ENCODE measurements around the gene RTBDN. TPM values are rescaled to one million over a fixed set of nuclear protein-coding genes. Genes with fewer than 3 reads are reported as not detected.

The RTBDN gene
- total and polyA plus RNA-seq, 10 of the 15 experiments (the other 5 are each of a cell fraction or from before 2014, with no cell fraction given), result 0.45 TPM; not detected in 9

GRCh38 chr19:12786141-12786870 is 48.1 kb downstream of the RTBDN start:
- intact Hi-C loops (cut with micrococcal nuclease; ENCODE audit: unreplicated experiment) (loop anchor here (5.0 to 10.0 kb wide), 2 partner anchors 151 to 1692 kb away; partner anchors contain the start of gene CALR), in situ Hi-C loops (cut with MboI) (no loop called here)
- POLR2A ChIA-PET, result interaction anchor here (1.6 to 3.4 kb wide), 3 partner anchors 8 to 15 kb away, joined by 6 to 66 read pairs (median 11); no protein-coding TSS in a partner anchor
- Histone ChIP-seq H2AFZ (ENCODE audit: control insufficient read depth, low read depth, low read length) (peak overlapping the region; percentile 49), H3K9ac (ENCODE audit: control insufficient read depth, insufficient read depth, low read length) (peak overlapping the region; percentile 77), H3K4me1 (ENCODE audit: control insufficient read depth, insufficient read depth, low read length) (peaks cover 74% of the 10 kb centered on the region), H4K20me1 (ENCODE audit: control insufficient read depth, insufficient read depth) (no peaks in the 10 kb centered on the region), H3K27me3 (replicated peaks in 1 of 2; ENCODE audit: control insufficient read depth in 2 of 2, insufficient read depth in 2 of 2, low read length in 1 of 2) (no peaks in the 10 kb centered on the region), H3K36me3 (ENCODE audit: control insufficient read depth in 2 of 2, insufficient read depth in 2 of 2, low read length in 1 of 2) (no peaks in the 10 kb centered on the region), H3K4me3 (no peak overlapping the region), H3K79me2 (ENCODE audit: control insufficient read depth, insufficient read depth, low read length) (peaks cover 20% of the 10 kb centered on the region), H3K4me2 (ENCODE audit: control insufficient read depth, insufficient read depth) (peak overlapping the region; percentile 61), H3K27ac (ENCODE audit: control insufficient read depth, insufficient read depth) (peak overlapping the region; percentile 97), H3K9me3 (replicated peaks; ENCODE audit: control insufficient read depth, insufficient read depth, low read length) (no peaks in the 10 kb centered on the region)
- ATAC-seq (no peak), DNase-seq (ENCODE audit: low read depth, low spot score) (no peak), FAIRE-seq (no peak)
- WGBS (ENCODE audit: insufficient coverage, insufficient replicate concordance, low lambda C conversion rate, missing lambda C conversion rate), result 15% methylated on average over 18 of the region's 18 CpGs
- RAD21 ChIA-PET (ENCODE audit: unreplicated experiment), result interaction anchor here (1.7 to 4.5 kb wide), 2 partner anchors 8 to 10 kb away, joined by 5 to 49 read pairs; no protein-coding TSS in a partner anchor
- SMC1A ChIA-PET (ENCODE audit: uncharacterized antibody, unreplicated experiment), result interaction anchor here (1.2 to 4.1 kb wide), 3 partner anchors 9 to 10 kb away, joined by 4 to 28 read pairs (median 6); no protein-coding TSS in a partner anchor
- CTCF ChIA-PET, result interaction anchor here (4.1 to 4.2 kb wide), 2 partner anchors 9 to 10 kb away, joined by 22 to 44 read pairs; no protein-coding TSS in a partner anchor
- BruUV-seq (replicated peaks), result no TSS peak
- TF ChIP-seq ZNF622 (IDR thresholded peaks at IDR 0.05), result no peak
- TF ChIP-seq CBX3 (IDR thresholded peaks at IDR 0.05; ENCODE audit: borderline replicate concordance, low read depth), result no peak
- no peak for TF ChIP-seq ZBTB4 (CRISPR knock-in tag; IDR thresholded peaks at IDR 0.05)
- no peak for TF ChIP-seq SIX5 (IDR thresholded peaks at IDR 0.05; ENCODE audit: low read depth, low read length, severe bottlenecking)
- TF ChIP-seq MLLT1 (IDR thresholded peaks at IDR 0.05), result no peak
- TF ChIP-seq SREBF1 (IDR thresholded peaks at IDR 0.05; ENCODE audit: low read length), result no peak
- no peak for TF ChIP-seq ZSCAN29 (IDR thresholded peaks at IDR 0.05)
- no peak for TF ChIP-seq GABPA (IDR thresholded peaks at IDR 0.05; ENCODE audit: low read depth)
- TF ChIP-seq ZNF207 (IDR thresholded peaks at IDR 0.05; ENCODE audit: borderline replicate concordance), result no peak
- TF ChIP-seq SKIL (IDR thresholded peaks at IDR 0.05; ENCODE audit: low read depth, poor library complexity, severe bottlenecking), result peak; percentile 22
- no peak for TF ChIP-seq SMAD1 (IDR thresholded peaks at IDR 0.05; ENCODE audit: low read depth, partially characterized antibody)
- no peak for TF ChIP-seq RB1 (IDR thresholded peaks at IDR 0.05; ENCODE audit: borderline replicate concordance)
- no peak for TF ChIP-seq IRF3 (IDR thresholded peaks at IDR 0.05)
- TF ChIP-seq RAD51 (IDR thresholded peaks at IDR 0.05), result no peak
- no peak for TF ChIP-seq NFYA (IDR thresholded peaks at IDR 0.05; ENCODE audit: borderline replicate concordance, low read depth, low read length)
- TF ChIP-seq HDAC6 (IDR thresholded peaks at IDR 0.05; ENCODE audit: unreplicated experiment), result no peak
